Mucosa of descending colon (tissue), 3 donors: ENCODE data around the gene PXK. TPM values are rescaled to one million over a fixed set of nuclear protein-coding genes. Genes with fewer than 3 reads are reported as not detected.

Source experiments
- ATAC-seq: fragments of 200-7000 bp; cut with Tn5 transposase; one replicate; pipeline ENCODE4 v1.9.1; 2020; ENCODE audit warnings: mild to moderate bottlenecking, moderate library complexity
- DNase-seq, 3 donors: peaks; one replicate each; pipeline ENCODE4 v3.0.0-alpha.2; 2020
- H3K36me3 ChIP-seq: fragments of 200-600 bp; one replicate; pipeline ENCODE4 v1.8.0; 2021; ENCODE audit warnings: low read depth, mild to moderate bottlenecking
- H3K4me1 ChIP-seq: fragments of 200-600 bp; one replicate; pipeline ENCODE4 v1.8.0; 2021; ENCODE audit warnings: low read depth, mild to moderate bottlenecking
- H3K4me3 ChIP-seq: fragments of 200-600 bp; one replicate; pipeline ENCODE4 v1.8.0; 2021; ENCODE audit warnings: mild to moderate bottlenecking
- H3K9me3 ChIP-seq: fragments of 200-600 bp; one replicate; pipeline ENCODE4 v1.8.0; 2021; ENCODE audit warnings: mild to moderate bottlenecking
- CTCF ChIP-seq: fragments of 200-600 bp; IDR thresholded peaks from one replicate; pipeline ENCODE4 v1.8.0; 2022; ENCODE audit warnings: antibody characterized with exemption, mild to moderate bottlenecking
- intact Hi-C, 2 donors: fragments of 100-400 bp; cut with DNase I in 1 of 2; cut with micrococcal nuclease in 1 of 2; formaldehyde crosslinking; loops; one replicate each; pipeline versions ENCODE4 v1.11.0 to v1.11.1; 2022; cut with DNase I, micrococcal nuclease
- total RNA-seq, 3 donors: library from RNA; stranded (reverse); fragmentation: NEBNext Ultra II Directional in 2 of 3; extraction: Animal tissue kit (Norgen Biotek cat#: 25700) in 2 of 3; gene quantifications; one replicate each; pipeline versions ENCODE4 v1.2.1 to v1.2.4, GENCODE V29; 2021 to 2023
- donor health status: DM: no; HTN: no; CAD: no; lungs with moderate emphysema.
- donor health status: DM: no; HTN: no; CAD: no.
- donor health status: DM: no; HTN: yes; CAD: no.

Gene PXK
- total RNA-seq, 3 donors from 2014 or later = 14.5 to 33.4 (median 19.5) TPM

GRCh38 chr3:58417075-58417474 is 84.4 kb downstream of the PXK start:
- no peak overlapping the region for H3K4me3 ChIP-seq
- intact Hi-C loops = loop anchor here in 1 of 2 donors (5.0 kb wide), 1 partner anchor 90 kb away; no protein-coding TSS in a partner anchor
- peaks cover 8% of the 10 kb centered on the region for H3K4me1 ChIP-seq
- no peaks in the 10 kb centered on the region for H3K36me3 ChIP-seq
- H3K9me3 ChIP-seq = no peaks in the 10 kb centered on the region
- DNase-seq (no peak), ATAC-seq (no peak)
- no peak for TF ChIP-seq CTCF

GRCh38 chr3:58418227-58418626 is 85.5 kb downstream of the PXK start:
- peak; percentile 35 for ATAC-seq
- TF ChIP-seq CTCF = no peak
- H3K4me3 ChIP-seq = no peak overlapping the region
- DNase-seq = no peak
- peaks cover 8% of the 10 kb centered on the region for H3K4me1 ChIP-seq
- H3K9me3 ChIP-seq = no peaks in the 10 kb centered on the region
- H3K36me3 ChIP-seq = no peaks in the 10 kb centered on the region
- intact Hi-C loops = loop anchor here in 1 of 2 donors (5.0 kb wide), 1 partner anchor 91 kb away; no protein-coding TSS in a partner anchor

GRCh38 chr3:58419780-58420507 is 87.3 kb downstream of the PXK start:
- peak; percentile 93 for ATAC-seq
- DNase-seq = peak; percentile 60 to 71 (median 70)

GRCh38 chr3:58421004-58421403 is 88.3 kb downstream of the PXK start:
- TF ChIP-seq CTCF = no peak
- ATAC-seq (no peak), DNase-seq (no peak)
- H3K36me3 ChIP-seq = no peaks in the 10 kb centered on the region
- peaks cover 8% of the 10 kb centered on the region for H3K4me1 ChIP-seq
- intact Hi-C loops = no loop called here
- H3K9me3 ChIP-seq = no peaks in the 10 kb centered on the region
- H3K4me3 ChIP-seq = no peak overlapping the region

More at GRCh38 chr3:58419780-58420507, 87.3 kb downstream of the PXK start:
- Histone ChIP-seq H3K4me1 (peaks cover 8% of the 10 kb centered on the region), H3K9me3 (no peaks in the 10 kb centered on the region), H3K36me3 (no peaks in the 10 kb centered on the region), H3K4me3 (no peak overlapping the region)
- TF ChIP-seq CTCF = no peak
- intact Hi-C loops = loop anchor here in 1 of 2 donors (5.0 kb wide), 1 partner anchor 93 kb away; no protein-coding TSS in a partner anchor

- no peaks in the 10 kb centered on the region for H3K9me3 ChIP-seq
- ATAC-seq (no peak), DNase-seq (no peak)
- no peak for TF ChIP-seq CTCF
- peaks cover 8% of the 10 kb centered on the region for H3K4me1 ChIP-seq
- peaks cover 4% of the 10 kb centered on the region for H3K36me3 ChIP-seq
- intact Hi-C loops = no loop called here
- no peak overlapping the region for H3K4me3 ChIP-seq
These were observed 90.1 kb downstream of the PXK start for GRCh38 chr3:58422756-58423325.
